MCF 10A (cell line): Measurements from ENCODE around the gene ZNF365. TPM values are rescaled to one million over a fixed set of nuclear protein-coding genes. Genes with fewer than 3 reads are reported as not detected.
"Not testable (repeated sequence)": the region's sequence is repeated elsewhere in the genome, so short reads cannot be mapped to it uniquely, and the experiment has no call there.

Experiments used
- BruUV-seq: library from RNA; stranded (reverse); fragments of 400-500 nt; replicated peaks from 2 replicates; lab custom pipeline; 2021; lab: Mats Ljungman, UMichigan
- CTCF ChIA-PET: fragments of 300-600 bp; sonication (Branson Sonifier 250); formaldehyde crosslinking; extraction: SDS; loops from one replicate; lab custom pipeline; 2021; ENCODE audit warnings: antibody characterized with exemption, inconsistent platforms; lab: Yijun Ruan, JAX
- POLR2A ChIA-PET: fragments of 300-600, 350-650 bp; sonication (Branson Sonifier 250); formaldehyde crosslinking; extraction: SDS; loops from one replicate; lab custom pipeline; 2020; ENCODE audit warnings: antibody characterized with exemption, inconsistent platforms; lab: Yijun Ruan, JAX
- DNase-seq: peaks from one replicate; pipeline ENCODE4 v3.0.0-alpha.2; 2018; ENCODE audit not compliant: unreplicated experiment
- H3K27ac Mint-ChIP-seq: one replicate; pipeline ENCODE4 v1.8.0; 2022; ENCODE audit warnings: mild to moderate bottlenecking, low read depth, mixed read lengths; ENCODE audit not compliant: unreplicated experiment
- H3K27me3 Mint-ChIP-seq: one replicate; pipeline ENCODE4 v1.8.0; 2022; ENCODE audit warnings: mixed read lengths; ENCODE audit not compliant: insufficient read depth, unreplicated experiment
- H3K36me3 Mint-ChIP-seq: one replicate; pipeline ENCODE4 v1.8.0; 2022; ENCODE audit warnings: mild to moderate bottlenecking, moderate library complexity, mixed read lengths; ENCODE audit not compliant: insufficient read depth, unreplicated experiment
- H3K4me1 Mint-ChIP-seq: one replicate; pipeline ENCODE4 v1.8.0; 2022; ENCODE audit warnings: mixed read lengths; ENCODE audit not compliant: insufficient read depth, unreplicated experiment
- H3K4me3 Mint-ChIP-seq: one replicate; pipeline ENCODE4 v1.8.0; 2022; ENCODE audit warnings: mild to moderate bottlenecking, moderate library complexity, mixed read lengths; ENCODE audit not compliant: unreplicated experiment
- H3K9me3 Mint-ChIP-seq: one replicate; pipeline ENCODE4 v1.8.0; 2022; ENCODE audit warnings: mixed read lengths; ENCODE audit not compliant: unreplicated experiment
- CTCF ChIP-seq: fragments of 200-600 bp; IDR thresholded peaks from one replicate; pipeline ENCODE4 v1.8.0; 2022; ENCODE audit warnings: antibody characterized with exemption, mild to moderate bottlenecking; ENCODE audit not compliant: unreplicated experiment
- intact Hi-C: fragments of 100-400 bp; cut with micrococcal nuclease; formaldehyde crosslinking; loops from 2 replicates; pipeline ENCODE4 v1.14.1; 2022
- total RNA-seq: library from RNA; stranded (reverse); gene quantifications from 2 replicates; pipeline ENCODE4 v1.2.3, GENCODE V29; 2022

Gene ZNF365
- total RNA-seq, 1 experiment from 2014 or later: 1.3 TPM

- Mint-ChIP-seq H3K27ac (no peak overlapping the region), H3K4me1 (peaks cover 24% of the 10 kb centered on the region), H3K27me3 (no peaks in the 10 kb centered on the region), H3K4me3 (no peak overlapping the region), H3K36me3 (no peaks in the 10 kb centered on the region), H3K9me3 (no peaks in the 10 kb centered on the region)
- intact Hi-C loops: no loop called here
- POLR2A ChIA-PET: interaction anchor here (0.6 to 2.2 kb wide), 3 partner anchors 8 to 29 kb away, joined by 3 to 6 read pairs (median 4); no protein-coding TSS in a partner anchor
- no TSS peak for BruUV-seq
- no peak for DNase-seq
- no peak for TF ChIP-seq CTCF
- CTCF ChIA-PET: no interaction called here
Observed at GRCh38 chr10:62377026-62377415, 2.9 kb downstream of the ZNF365 start.

- Mint-ChIP-seq H3K4me1 (peaks cover 25% of the 10 kb centered on the region), H3K9me3 (no peaks in the 10 kb centered on the region), H3K4me3 (no peak overlapping the region), H3K36me3 (no peaks in the 10 kb centered on the region), H3K27me3 (no peaks in the 10 kb centered on the region), H3K27ac (no peak overlapping the region)
- POLR2A ChIA-PET: no interaction called here
- BruUV-seq: no TSS peak
- CTCF ChIA-PET: interaction anchor here (0.6 kb wide), 1 partner anchor 42 kb away, joined by 3 read pairs; no protein-coding TSS in a partner anchor
- no peak for DNase-seq
- intact Hi-C loops: no loop called here
- TF ChIP-seq CTCF: no peak
Observed at GRCh38 chr10:62377966-62378365, 3.8 kb downstream of the ZNF365 start.

- H3K27me3 Mint-ChIP-seq, H3K4me3 Mint-ChIP-seq, H3K9me3 Mint-ChIP-seq, intact Hi-C loops, H3K36me3 Mint-ChIP-seq, H3K27ac Mint-ChIP-seq, BruUV-seq, POLR2A ChIA-PET, DNase-seq: not testable (repeated sequence)
- CTCF ChIA-PET: interaction anchor here (0.7 kb wide), 1 partner anchor 126 kb away, joined by 3 read pairs; no protein-coding TSS in a partner anchor
- peaks cover 31% of the 10 kb centered on the region for H3K4me1 Mint-ChIP-seq
Observed at GRCh38 chr10:62378877-62379276, 4.7 kb downstream of the ZNF365 start.

GRCh38 chr10:62379394-62379793, 5.2 kb downstream of the ZNF365 start:
- Mint-ChIP-seq H3K27me3 (no peaks in the 10 kb centered on the region), H3K36me3 (no peaks in the 10 kb centered on the region), H3K27ac (no peak overlapping the region), H3K9me3 (no peaks in the 10 kb centered on the region), H3K4me1 (peaks cover 36% of the 10 kb centered on the region), H3K4me3 (no peak overlapping the region)
- ChIA-PET POLR2A (interaction anchor here (0.9 to 1.4 kb wide), 2 partner anchors 43 to 329 kb away, joined by 3 to 4 read pairs; no protein-coding TSS in a partner anchor), CTCF (interaction anchor here (0.7 kb wide), 2 partner anchors 96 to 127 kb away, joined by 3 to 5 read pairs; no protein-coding TSS in a partner anchor)
- no peak for DNase-seq
- intact Hi-C loops: no loop called here
- TF ChIP-seq CTCF: no peak
- no TSS peak for BruUV-seq
